ENCODE data around the gene KIF5C. TPM values are rescaled to one million over a fixed set of nuclear protein-coding genes. Genes with fewer than 3 reads are reported as not detected.

Gene KIF5C
- total RNA-seq, 1 donor from 2014 or later: 0.47 TPM

DNA sequence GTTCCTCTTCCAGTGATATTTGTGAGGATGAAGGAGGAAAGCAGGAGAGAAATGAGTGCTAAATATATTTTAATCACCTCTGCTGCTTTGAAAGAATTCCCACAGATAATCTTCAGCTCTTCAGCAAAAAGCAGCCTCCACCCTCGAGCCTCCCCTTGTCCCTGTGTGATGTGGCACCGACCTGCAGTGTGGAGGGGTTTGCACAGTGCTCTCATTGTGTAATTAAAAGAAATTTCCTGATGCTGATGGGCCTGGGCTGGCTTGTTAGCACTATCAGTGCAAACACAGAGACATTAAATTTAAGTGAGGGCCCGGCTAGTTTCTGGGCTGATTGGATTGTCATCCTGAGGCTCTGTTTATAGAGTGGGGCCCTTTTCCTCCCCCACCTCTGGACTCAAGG is 53.4 kb downstream of the KIF5C start:
- no peaks in the 10 kb centered on the region for H3K36me3 ChIP-seq
- no peak for DNase-seq
- no peak overlapping the region for H3K4me3 ChIP-seq
- TF ChIP-seq, protein P1, sequence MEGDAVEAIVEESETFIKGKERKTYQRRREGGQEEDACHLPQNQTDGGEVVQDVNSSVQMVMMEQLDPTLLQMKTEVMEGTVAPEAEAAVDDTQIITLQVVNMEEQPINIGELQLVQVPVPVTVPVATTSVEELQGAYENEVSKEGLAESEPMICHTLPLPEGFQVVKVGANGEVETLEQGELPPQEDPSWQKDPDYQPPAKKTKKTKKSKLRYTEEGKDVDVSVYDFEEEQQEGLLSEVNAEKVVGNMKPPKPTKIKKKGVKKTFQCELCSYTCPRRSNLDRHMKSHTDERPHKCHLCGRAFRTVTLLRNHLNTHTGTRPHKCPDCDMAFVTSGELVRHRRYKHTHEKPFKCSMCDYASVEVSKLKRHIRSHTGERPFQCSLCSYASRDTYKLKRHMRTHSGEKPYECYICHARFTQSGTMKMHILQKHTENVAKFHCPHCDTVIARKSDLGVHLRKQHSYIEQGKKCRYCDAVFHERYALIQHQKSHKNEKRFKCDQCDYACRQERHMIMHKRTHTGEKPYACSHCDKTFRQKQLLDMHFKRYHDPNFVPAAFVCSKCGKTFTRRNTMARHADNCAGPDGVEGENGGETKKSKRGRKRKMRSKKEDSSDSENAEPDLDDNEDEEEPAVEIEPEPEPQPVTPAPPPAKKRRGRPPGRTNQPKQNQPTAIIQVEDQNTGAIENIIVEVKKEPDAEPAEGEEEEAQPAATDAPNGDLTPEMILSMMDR (IDR thresholded peaks at IDR 0.05; ENCODE audit: borderline replicate concordance): no peak
- no peak overlapping the region for H3K27ac ChIP-seq (replicated peaks)
- intact Hi-C loops (cut with micrococcal nuclease): no loop called here
- H3K9me3 ChIP-seq (replicated peaks): no peaks in the 10 kb centered on the region
- peaks cover 14% of the 10 kb centered on the region for H3K27me3 ChIP-seq (ENCODE audit: low read depth)
- no peaks in the 10 kb centered on the region for H3K4me1 ChIP-seq

DNA sequence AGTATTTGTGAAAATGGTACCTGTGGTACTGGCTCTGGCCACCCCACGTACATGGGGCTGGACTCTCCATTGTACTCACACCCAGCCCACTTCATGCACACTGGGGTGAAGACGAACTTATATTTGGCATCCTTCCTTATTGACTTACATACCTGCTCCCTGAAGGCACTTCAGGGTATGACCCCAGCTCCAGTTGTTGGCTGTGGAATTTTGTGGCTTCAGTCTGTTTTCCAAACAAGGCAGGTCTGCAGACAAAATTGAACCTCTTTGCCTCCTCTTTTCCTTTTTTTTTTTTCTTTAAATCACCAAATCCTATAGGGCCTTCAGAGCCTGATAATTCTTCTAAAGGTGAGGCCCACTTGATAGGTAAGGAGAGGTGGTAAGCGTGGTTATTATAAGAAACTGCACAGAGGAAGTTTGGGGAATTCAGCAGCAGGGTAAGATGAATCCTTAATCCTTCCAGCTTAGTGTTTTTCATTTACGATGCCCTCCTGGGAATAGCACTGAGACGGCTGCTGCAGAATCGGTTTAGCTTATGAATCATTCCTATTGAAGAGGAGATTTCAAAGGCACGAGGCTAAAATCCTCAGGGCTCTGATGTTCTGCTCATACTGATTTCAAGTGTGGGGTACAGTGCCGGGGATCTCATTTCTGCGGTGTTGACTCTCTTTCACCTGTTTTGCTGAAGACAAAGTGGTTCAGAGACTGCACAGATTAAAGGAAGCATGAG is 55.2 kb downstream of the KIF5C start:
- no peaks in the 10 kb centered on the region for H3K9me3 ChIP-seq (replicated peaks)
- no peaks in the 10 kb centered on the region for H3K36me3 ChIP-seq
- DNase-seq: no peak
- no peak overlapping the region for H3K4me3 ChIP-seq
- no peaks in the 10 kb centered on the region for H3K4me1 ChIP-seq
- intact Hi-C loops (cut with micrococcal nuclease): no loop called here
- TF ChIP-seq, protein P1 (IDR thresholded peaks at IDR 0.05; ENCODE audit: borderline replicate concordance): no peak
- no peak overlapping the region for H3K27ac ChIP-seq (replicated peaks)
- peaks cover 18% of the 10 kb centered on the region for H3K27me3 ChIP-seq (ENCODE audit: low read depth)

DNA sequence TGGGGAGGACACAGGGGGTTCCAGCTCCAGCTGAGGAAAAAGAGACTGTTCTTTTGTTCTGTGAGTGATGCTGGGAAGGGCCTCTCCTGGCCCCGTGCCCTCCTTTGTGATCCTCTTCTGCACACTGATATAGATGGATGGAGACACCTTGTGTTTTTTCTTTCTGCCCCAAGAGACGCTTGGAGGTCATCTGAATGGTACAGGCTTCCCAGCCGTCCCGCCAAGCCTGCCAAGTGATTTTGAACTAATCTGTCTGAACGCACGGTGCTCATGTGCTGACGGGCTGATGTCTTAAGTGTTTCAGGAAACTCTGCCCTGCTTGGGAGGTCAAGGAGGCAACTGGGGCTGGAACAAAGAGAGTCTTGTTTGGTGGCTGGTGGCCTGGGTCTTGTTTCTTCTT is 57.5 kb downstream of the KIF5C start:
- no peak for DNase-seq
- no peak overlapping the region for H3K4me3 ChIP-seq
- intact Hi-C loops (cut with micrococcal nuclease): no loop called here

DNA sequence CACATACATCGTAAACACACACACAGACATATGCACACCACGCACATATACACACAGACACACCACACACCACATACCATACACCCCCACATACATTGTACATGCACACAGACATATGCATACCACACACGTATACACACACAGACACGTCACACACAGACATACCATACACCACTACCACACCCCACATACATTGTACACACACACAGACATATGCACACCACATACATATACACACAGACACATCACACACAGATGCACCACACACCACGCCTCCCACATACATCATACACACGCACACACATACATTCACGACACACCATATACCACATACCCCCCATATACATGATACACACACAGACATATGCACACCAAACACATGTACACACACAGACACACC is 58.4 kb downstream of the KIF5C start:
- no peaks in the 10 kb centered on the region for H3K9me3 ChIP-seq (replicated peaks)
- intact Hi-C loops (cut with micrococcal nuclease): no loop called here
- H3K36me3 ChIP-seq: no peaks in the 10 kb centered on the region
- H3K27ac ChIP-seq (replicated peaks): no peak overlapping the region
- TF ChIP-seq, protein P1 (IDR thresholded peaks at IDR 0.05; ENCODE audit: borderline replicate concordance): no peak
- H3K4me1 ChIP-seq: no peaks in the 10 kb centered on the region
- H3K27me3 ChIP-seq (ENCODE audit: low read depth): peaks cover 18% of the 10 kb centered on the region
- no peak overlapping the region for H3K4me3 ChIP-seq
- no peak for DNase-seq

More for the DNA sequence above, 57.5 kb downstream of the KIF5C start:
- Histone ChIP-seq H3K36me3 (no peaks in the 10 kb centered on the region), H3K9me3 (replicated peaks) (no peaks in the 10 kb centered on the region), H3K4me1 (no peaks in the 10 kb centered on the region), H3K27ac (replicated peaks) (no peak overlapping the region), H3K27me3 (ENCODE audit: low read depth) (peaks cover 18% of the 10 kb centered on the region)
- TF ChIP-seq, protein P1 (IDR thresholded peaks at IDR 0.05; ENCODE audit: borderline replicate concordance): no peak

DNA sequence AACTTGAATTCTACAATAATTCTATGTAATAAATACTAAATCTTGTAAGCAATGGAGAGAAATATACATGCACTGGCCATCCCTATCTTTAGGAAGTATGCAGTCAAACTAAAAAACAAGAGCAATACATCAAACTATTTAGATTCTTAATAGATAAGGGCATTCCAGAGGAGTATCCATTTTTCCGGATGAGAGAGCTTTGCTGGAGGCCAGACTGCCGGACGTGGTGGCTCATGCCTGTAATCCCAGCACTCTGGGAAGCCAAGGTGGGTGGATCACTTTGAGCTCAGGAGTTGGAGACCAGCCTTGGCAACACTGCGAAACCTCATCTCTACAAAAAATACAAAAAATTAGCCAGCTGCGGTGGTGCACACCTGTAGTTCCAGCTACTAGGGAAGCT is 60.8 kb downstream of the KIF5C start:
- TF ChIP-seq, protein P1 (IDR thresholded peaks at IDR 0.05; ENCODE audit: borderline replicate concordance): no peak
- DNase-seq: no peak
- Histone ChIP-seq H3K9me3 (replicated peaks) (no peaks in the 10 kb centered on the region), H3K4me1 (no peaks in the 10 kb centered on the region), H3K27me3 (ENCODE audit: low read depth) (peaks cover 18% of the 10 kb centered on the region), H3K27ac (replicated peaks) (no peak overlapping the region), H3K4me3 (no peak overlapping the region), H3K36me3 (no peaks in the 10 kb centered on the region)
- intact Hi-C loops (cut with micrococcal nuclease): no loop called here

Data from left ventricle myocardium inferior (tissue), 1 donor.